A673 (cell line): ENCODE results near the gene BAIAP2. TPM values are rescaled to one million over a fixed set of nuclear protein-coding genes. Genes with fewer than 3 reads are reported as not detected.

ENCODE experiments used
- BruUV-seq: library from RNA; stranded (reverse); fragments of 400-500 nt; replicated peaks from 2 replicates; lab custom pipeline; 2021; lab: Mats Ljungman, UMichigan
- CTCF ChIA-PET: fragments of 300-600 bp; sonication (Branson Sonifier 250); formaldehyde crosslinking; loops from one replicate; lab custom pipeline; 2022; ENCODE audit warnings: antibody characterized with exemption; lab: Charles Lee
- POLR2A ChIA-PET: fragments of 300-600 bp; sonication (Branson Sonifier 250); formaldehyde crosslinking; loops from one replicate; lab custom pipeline; 2022; ENCODE audit warnings: antibody characterized with exemption; ENCODE audit not compliant: low non-redundant PET; lab: Charles Lee
- DNase-seq: peaks from one replicate; pipeline ENCODE4 v3.0.0-alpha.2; 2015; ENCODE audit warnings: low spot score
- H3K27ac ChIP-seq: fragments of 200-600 bp; sonication (generic); 2 replicates; pipeline ENCODE4 v1.5.1; 2016; ENCODE audit warnings: mixed run types, low read depth, mild to moderate bottlenecking, mixed read lengths, antibody characterized with exemption, low read length; ENCODE audit not compliant: poor library complexity, severe bottlenecking
- H3K27me3 ChIP-seq: fragments of 200-600 bp; sonication (generic); replicated peaks from 2 replicates; pipeline ENCODE4 v1.6.1; 2017; ENCODE audit warnings: mixed run types, low read depth, mild to moderate bottlenecking, mixed read lengths, antibody characterized with exemption, low read length; ENCODE audit not compliant: insufficient read depth, poor library complexity
- H3K36me3 ChIP-seq: fragments of 200-600 bp; sonication (generic); 2 replicates; pipeline ENCODE4 v1.6.1; 2016; ENCODE audit warnings: mixed run types, mild to moderate bottlenecking, mixed read lengths, antibody characterized with exemption, low read length; ENCODE audit not compliant: insufficient read depth, poor library complexity, severe bottlenecking
- H3K4me1 ChIP-seq: fragments of 200-600 bp; sonication (generic); 2 replicates; pipeline ENCODE4 v1.6.1; 2017; ENCODE audit warnings: mixed run types, mild to moderate bottlenecking, mixed read lengths, antibody characterized with exemption, low read length; ENCODE audit not compliant: insufficient read depth, poor library complexity, severe bottlenecking
- H3K4me3 ChIP-seq: fragments of 200-600 bp; sonication (generic); 2 replicates; pipeline ENCODE4 v1.5.1; 2016; ENCODE audit warnings: low read depth, mixed run types, mild to moderate bottlenecking, mixed read lengths, low read length; ENCODE audit not compliant: poor library complexity, severe bottlenecking
- H3K9me3 ChIP-seq: fragments of 200-600 bp; sonication (generic); 2 replicates; pipeline ENCODE4 v1.6.1; 2016; ENCODE audit warnings: mixed run types, low read depth, mild to moderate bottlenecking, mixed read lengths, antibody characterized with exemption, low read length; ENCODE audit not compliant: poor library complexity, severe bottlenecking
- EZH2 ChIP-seq: fragments of 200-600 bp; sonication (generic); IDR thresholded peaks from 2 replicates; pipeline ENCODE4 v1.6.1; 2017; ENCODE audit warnings: borderline replicate concordance, low read depth, mild to moderate bottlenecking, mixed read lengths, antibody characterized with exemption, low read length; ENCODE audit not compliant: poor library complexity, severe bottlenecking
- intact Hi-C: fragments of 100-400 bp; cut with micrococcal nuclease; formaldehyde crosslinking; loops from one replicate; pipeline ENCODE4 v1.10.0; 2022; ENCODE audit not compliant: unreplicated experiment
- total RNA-seq: library from RNA; stranded (reverse); gene quantifications from 2 replicates; pipeline ENCODE4 v1.2.3, GENCODE V29; 2021
- TF ChIP-seq, protein P1 (sequence below): fragments of 300-800, 200-600 bp; sonication (generic); conservative IDR thresholded peaks from 2 replicates; pipeline ENCODE4 v1.5.1; 2017; ENCODE audit warnings: low read depth, mild to moderate bottlenecking, antibody characterized with exemption, low read length, moderate library complexity, mixed read lengths

Gene BAIAP2
- total RNA-seq, 1 experiment from 2014 or later: 51.6 TPM

GRCh38 chr17:81120149-81120484, 85.2 kb downstream of the BAIAP2 start:
- Histone ChIP-seq H3K9me3 (no peaks in the 10 kb centered on the region), H3K4me1 (peaks cover 14% of the 10 kb centered on the region), H3K27me3 (no peaks in the 10 kb centered on the region), H3K27ac (peak overlapping the region; percentile 70), H3K4me3 (peak overlapping the region; percentile 55), H3K36me3 (no peaks in the 10 kb centered on the region)
- POLR2A ChIA-PET: no interaction called here
- BruUV-seq: no TSS peak
- intact Hi-C loops: no loop called here
- CTCF ChIA-PET: no interaction called here
- DNase-seq: no peak
- TF ChIP-seq, protein P1, sequence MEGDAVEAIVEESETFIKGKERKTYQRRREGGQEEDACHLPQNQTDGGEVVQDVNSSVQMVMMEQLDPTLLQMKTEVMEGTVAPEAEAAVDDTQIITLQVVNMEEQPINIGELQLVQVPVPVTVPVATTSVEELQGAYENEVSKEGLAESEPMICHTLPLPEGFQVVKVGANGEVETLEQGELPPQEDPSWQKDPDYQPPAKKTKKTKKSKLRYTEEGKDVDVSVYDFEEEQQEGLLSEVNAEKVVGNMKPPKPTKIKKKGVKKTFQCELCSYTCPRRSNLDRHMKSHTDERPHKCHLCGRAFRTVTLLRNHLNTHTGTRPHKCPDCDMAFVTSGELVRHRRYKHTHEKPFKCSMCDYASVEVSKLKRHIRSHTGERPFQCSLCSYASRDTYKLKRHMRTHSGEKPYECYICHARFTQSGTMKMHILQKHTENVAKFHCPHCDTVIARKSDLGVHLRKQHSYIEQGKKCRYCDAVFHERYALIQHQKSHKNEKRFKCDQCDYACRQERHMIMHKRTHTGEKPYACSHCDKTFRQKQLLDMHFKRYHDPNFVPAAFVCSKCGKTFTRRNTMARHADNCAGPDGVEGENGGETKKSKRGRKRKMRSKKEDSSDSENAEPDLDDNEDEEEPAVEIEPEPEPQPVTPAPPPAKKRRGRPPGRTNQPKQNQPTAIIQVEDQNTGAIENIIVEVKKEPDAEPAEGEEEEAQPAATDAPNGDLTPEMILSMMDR: no peak
- no peak for TF ChIP-seq EZH2

- Histone ChIP-seq H3K36me3 (no peaks in the 10 kb centered on the region), H3K4me3 (no peak overlapping the region), H3K4me1 (peaks cover 14% of the 10 kb centered on the region), H3K9me3 (no peaks in the 10 kb centered on the region), H3K27ac (peak overlapping the region; percentile 70), H3K27me3 (no peaks in the 10 kb centered on the region)
- no peak for TF ChIP-seq EZH2
- TF ChIP-seq, protein P1: no peak
- intact Hi-C loops: no loop called here
- no peak for DNase-seq
- CTCF ChIA-PET: no interaction called here
- POLR2A ChIA-PET: no interaction called here
- BruUV-seq: no TSS peak
Measured at GRCh38 chr17:81120695-81121621, 86.0 kb downstream of the BAIAP2 start.

GRCh38 chr17:81121841-81122733, 87.1 kb downstream of the BAIAP2 start:
- no peak for TF ChIP-seq EZH2
- ChIA-PET POLR2A (no interaction called here), CTCF (no interaction called here)

More at GRCh38 chr17:81121841-81122733, 87.1 kb downstream of the BAIAP2 start:
- H3K9me3 ChIP-seq: no peaks in the 10 kb centered on the region
- H3K27ac ChIP-seq: no peak overlapping the region
- no peak overlapping the region for H3K4me3 ChIP-seq
- intact Hi-C loops: no loop called here
- H3K27me3 ChIP-seq: no peaks in the 10 kb centered on the region
- H3K4me1 ChIP-seq: peaks cover 14% of the 10 kb centered on the region
- DNase-seq: no peak
- BruUV-seq: no TSS peak
- no peaks in the 10 kb centered on the region for H3K36me3 ChIP-seq
